GM23338 (cell line): ENCODE results near the gene CYRIA.

ENCODE experiments used
- CREB1 ChIP-seq: fragments of 250-450 bp; sonication (Bioruptor Pico); IDR thresholded peaks from 2 replicates; pipeline ENCODE4 v1.5.0; 2020; ENCODE audit warnings: low read depth, mild to moderate bottlenecking, moderate library complexity
- CTCF ChIP-seq, 2 experiments: fragments of 200-600 bp in 1 of 2; sonication (generic) in 1 of 2; conservative IDR thresholded peaks; 2 replicates each; pipeline versions ENCODE4 v1.5.1 to v1.6.1; 2016 to 2017; ENCODE audit warnings: antibody characterized with exemption in 2 of 2, low read depth in 2 of 2, mild to moderate bottlenecking in 2 of 2, moderate library complexity in 1 of 2
- ETS1 ChIP-seq: IDR thresholded peaks from 2 replicates; pipeline ENCODE4 v1.6.1; 2016; ENCODE audit warnings: antibody characterized with exemption
- EZH2 ChIP-seq: fragments of 200-600 bp; sonication (generic); IDR thresholded peaks from one replicate; pipeline ENCODE4 v1.8.0; 2017; ENCODE audit warnings: antibody characterized with exemption, mild to moderate bottlenecking, low read depth; ENCODE audit not compliant: unreplicated experiment
- EZH2phosphoT487 ChIP-seq: fragments of 200-600 bp; sonication (generic); IDR thresholded peaks from one replicate; pipeline ENCODE4 v1.8.1; 2018; ENCODE audit warnings: antibody characterized with exemption; ENCODE audit not compliant: unreplicated experiment
- JUNB ChIP-seq: IDR thresholded peaks from one replicate; pipeline ENCODE4 v1.6.1; 2016; ENCODE audit warnings: antibody characterized with exemption; ENCODE audit not compliant: unreplicated experiment
- NANOG ChIP-seq: IDR thresholded peaks from 2 replicates; pipeline ENCODE4 v1.6.1; 2016; ENCODE audit warnings: antibody characterized with exemption, borderline replicate concordance
- POLR2AphosphoS5 ChIP-seq: IDR thresholded peaks from 2 replicates; pipeline ENCODE4 v1.6.1; 2016; ENCODE audit warnings: antibody characterized with exemption, low read depth
- STAT1 ChIP-seq: IDR thresholded peaks from one replicate; pipeline ENCODE4 v1.6.1; 2016; ENCODE audit warnings: antibody characterized with exemption; ENCODE audit not compliant: unreplicated experiment
- ZNF331 ChIP-seq: fragments of 250-450 bp; sonication (Bioruptor Pico); IDR thresholded peaks from 2 replicates; pipeline ENCODE4 v1.5.0; 2020; ENCODE audit warnings: low read depth, mild to moderate bottlenecking, moderate library complexity
- TF ChIP-seq, protein P1 (sequence below): IDR thresholded peaks from one replicate; pipeline ENCODE4 v1.6.1; 2018; ENCODE audit warnings: antibody characterized with exemption; ENCODE audit not compliant: unreplicated experiment
- TF ChIP-seq, protein P2 (sequence below): fragments of 250-450 bp; sonication (Bioruptor Pico); IDR thresholded peaks from 2 replicates; pipeline ENCODE4 v1.5.0; 2020; ENCODE audit warnings: mild to moderate bottlenecking, moderate library complexity

DNA sequence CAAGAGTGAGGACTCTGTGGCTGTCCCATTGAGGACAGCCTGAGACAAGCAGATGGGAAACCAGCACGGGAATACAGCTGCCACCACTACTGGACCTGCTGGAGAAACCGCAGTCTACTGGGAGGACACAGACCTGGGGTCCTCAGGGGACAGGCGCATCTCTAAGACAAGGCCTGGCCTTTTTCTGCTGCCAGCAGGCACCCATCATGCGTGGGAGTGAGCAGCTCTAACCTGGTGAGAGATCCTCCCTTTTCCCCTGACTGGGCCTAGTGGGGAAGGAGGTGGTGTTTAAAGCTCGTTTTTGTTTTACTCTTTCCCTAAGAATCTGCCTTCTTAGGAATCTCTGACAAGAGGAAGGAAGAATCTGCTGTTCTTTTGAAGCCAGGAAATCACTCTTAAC, 36.6 kb downstream of the CYRIA start:
- no peak for TF ChIP-seq CTCF (conservative IDR thresholded peaks at IDR 0.05; ENCODE audit: low read depth in 2 of 2)
- TF ChIP-seq ZNF331: no peak
- TF ChIP-seq POLR2AphosphoS5: no peak
- TF ChIP-seq EZH2phosphoT487: no peak
- no peak for TF ChIP-seq EZH2
- TF ChIP-seq CREB1: no peak
- TF ChIP-seq, protein P1, sequence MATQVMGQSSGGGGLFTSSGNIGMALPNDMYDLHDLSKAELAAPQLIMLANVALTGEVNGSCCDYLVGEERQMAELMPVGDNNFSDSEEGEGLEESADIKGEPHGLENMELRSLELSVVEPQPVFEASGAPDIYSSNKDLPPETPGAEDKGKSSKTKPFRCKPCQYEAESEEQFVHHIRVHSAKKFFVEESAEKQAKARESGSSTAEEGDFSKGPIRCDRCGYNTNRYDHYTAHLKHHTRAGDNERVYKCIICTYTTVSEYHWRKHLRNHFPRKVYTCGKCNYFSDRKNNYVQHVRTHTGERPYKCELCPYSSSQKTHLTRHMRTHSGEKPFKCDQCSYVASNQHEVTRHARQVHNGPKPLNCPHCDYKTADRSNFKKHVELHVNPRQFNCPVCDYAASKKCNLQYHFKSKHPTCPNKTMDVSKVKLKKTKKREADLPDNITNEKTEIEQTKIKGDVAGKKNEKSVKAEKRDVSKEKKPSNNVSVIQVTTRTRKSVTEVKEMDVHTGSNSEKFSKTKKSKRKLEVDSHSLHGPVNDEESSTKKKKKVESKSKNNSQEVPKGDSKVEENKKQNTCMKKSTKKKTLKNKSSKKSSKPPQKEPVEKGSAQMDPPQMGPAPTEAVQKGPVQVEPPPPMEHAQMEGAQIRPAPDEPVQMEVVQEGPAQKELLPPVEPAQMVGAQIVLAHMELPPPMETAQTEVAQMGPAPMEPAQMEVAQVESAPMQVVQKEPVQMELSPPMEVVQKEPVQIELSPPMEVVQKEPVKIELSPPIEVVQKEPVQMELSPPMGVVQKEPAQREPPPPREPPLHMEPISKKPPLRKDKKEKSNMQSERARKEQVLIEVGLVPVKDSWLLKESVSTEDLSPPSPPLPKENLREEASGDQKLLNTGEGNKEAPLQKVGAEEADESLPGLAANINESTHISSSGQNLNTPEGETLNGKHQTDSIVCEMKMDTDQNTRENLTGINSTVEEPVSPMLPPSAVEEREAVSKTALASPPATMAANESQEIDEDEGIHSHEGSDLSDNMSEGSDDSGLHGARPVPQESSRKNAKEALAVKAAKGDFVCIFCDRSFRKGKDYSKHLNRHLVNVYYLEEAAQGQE: no peak
- TF ChIP-seq, protein P2, sequence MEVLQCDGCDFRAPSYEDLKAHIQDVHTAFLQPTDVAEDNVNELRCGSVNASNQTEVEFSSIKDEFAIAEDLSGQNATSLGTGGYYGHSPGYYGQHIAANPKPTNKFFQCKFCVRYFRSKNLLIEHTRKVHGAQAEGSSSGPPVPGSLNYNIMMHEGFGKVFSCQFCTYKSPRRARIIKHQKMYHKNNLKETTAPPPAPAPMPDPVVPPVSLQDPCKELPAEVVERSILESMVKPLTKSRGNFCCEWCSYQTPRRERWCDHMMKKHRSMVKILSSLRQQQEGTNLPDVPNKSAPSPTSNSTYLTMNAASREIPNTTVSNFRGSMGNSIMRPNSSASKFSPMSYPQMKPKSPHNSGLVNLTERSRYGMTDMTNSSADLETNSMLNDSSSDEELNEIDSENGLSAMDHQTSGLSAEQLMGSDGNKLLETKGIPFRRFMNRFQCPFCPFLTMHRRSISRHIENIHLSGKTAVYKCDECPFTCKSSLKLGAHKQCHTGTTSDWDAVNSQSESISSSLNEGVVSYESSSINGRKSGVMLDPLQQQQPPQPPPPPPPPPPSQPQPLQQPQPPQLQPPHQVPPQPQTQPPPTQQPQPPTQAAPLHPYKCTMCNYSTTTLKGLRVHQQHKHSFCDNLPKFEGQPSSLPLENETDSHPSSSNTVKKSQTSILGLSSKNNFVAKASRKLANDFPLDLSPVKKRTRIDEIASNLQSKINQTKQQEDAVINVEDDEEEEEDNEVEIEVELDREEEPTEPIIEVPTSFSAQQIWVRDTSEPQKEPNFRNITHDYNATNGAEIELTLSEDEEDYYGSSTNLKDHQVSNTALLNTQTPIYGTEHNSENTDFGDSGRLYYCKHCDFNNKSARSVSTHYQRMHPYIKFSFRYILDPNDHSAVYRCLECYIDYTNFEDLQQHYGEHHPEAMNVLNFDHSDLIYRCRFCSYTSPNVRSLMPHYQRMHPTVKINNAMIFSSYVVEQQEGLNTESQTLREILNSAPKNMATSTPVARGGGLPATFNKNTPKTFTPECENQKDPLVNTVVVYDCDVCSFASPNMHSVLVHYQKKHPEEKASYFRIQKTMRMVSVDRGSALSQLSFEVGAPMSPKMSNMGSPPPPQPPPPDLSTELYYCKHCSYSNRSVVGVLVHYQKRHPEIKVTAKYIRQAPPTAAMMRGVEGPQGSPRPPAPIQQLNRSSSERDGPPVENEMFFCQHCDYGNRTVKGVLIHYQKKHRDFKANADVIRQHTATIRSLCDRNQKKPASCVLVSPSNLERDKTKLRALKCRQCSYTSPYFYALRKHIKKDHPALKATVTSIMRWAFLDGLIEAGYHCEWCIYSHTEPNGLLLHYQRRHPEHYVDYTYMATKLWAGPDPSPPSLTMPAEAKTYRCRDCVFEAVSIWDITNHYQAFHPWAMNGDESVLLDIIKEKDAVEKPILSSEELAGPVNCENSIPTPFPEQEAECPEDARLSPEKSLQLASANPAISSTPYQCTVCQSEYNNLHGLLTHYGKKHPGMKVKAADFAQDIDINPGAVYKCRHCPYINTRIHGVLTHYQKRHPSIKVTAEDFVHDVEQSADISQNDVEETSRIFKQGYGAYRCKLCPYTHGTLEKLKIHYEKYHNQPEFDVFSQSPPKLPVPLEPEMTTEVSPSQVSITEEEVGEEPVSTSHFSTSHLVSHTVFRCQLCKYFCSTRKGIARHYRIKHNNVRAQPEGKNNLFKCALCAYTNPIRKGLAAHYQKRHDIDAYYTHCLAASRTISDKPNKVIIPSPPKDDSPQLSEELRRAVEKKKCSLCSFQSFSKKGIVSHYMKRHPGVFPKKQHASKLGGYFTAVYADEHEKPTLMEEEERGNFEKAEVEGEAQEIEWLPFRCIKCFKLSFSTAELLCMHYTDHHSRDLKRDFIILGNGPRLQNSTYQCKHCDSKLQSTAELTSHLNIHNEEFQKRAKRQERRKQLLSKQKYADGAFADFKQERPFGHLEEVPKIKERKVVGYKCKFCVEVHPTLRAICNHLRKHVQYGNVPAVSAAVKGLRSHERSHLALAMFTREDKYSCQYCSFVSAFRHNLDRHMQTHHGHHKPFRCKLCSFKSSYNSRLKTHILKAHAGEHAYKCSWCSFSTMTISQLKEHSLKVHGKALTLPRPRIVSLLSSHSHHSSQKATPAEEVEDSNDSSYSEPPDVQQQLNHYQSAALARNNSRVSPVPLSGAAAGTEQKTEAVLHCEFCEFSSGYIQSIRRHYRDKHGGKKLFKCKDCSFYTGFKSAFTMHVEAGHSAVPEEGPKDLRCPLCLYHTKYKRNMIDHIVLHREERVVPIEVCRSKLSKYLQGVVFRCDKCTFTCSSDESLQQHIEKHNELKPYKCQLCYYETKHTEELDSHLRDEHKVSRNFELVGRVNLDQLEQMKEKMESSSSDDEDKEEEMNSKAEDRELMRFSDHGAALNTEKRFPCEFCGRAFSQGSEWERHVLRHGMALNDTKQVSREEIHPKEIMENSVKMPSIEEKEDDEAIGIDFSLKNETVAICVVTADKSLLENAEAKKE (CRISPR knock-in tag): no peak
- TF ChIP-seq NANOG: no peak
- TF ChIP-seq STAT1: no peak
- no peak for TF ChIP-seq JUNB
- TF ChIP-seq ETS1: no peak
